ENCODE data around the gene ATG4D.
"Not testable (repeated sequence)": the region's sequence is repeated elsewhere in the genome, so short reads cannot be mapped to it uniquely, and the experiment has no call there.

ATG4D gene

DNA sequence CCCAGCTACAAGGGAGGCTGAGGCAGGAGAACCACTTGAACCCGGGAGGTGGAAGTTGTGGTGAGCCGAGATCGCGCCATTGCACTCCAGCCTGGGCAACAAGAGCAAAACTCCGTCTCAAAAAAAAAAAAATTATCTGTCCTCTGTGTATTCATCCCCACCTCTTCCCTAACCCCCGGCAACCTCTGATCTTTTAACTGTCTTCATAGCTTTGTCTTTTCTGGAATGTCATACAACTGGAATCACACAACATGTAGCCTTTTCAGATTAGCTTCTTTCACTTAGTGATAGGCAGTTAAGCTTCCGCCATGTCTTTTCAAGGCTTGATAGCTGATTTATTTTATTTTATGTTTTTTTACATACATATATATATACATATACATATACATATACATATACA is 18.1 kb upstream of the ATG4D start:
- no peak for ATAC-seq
- no peak for TF ChIP-seq ARNTL (CRISPR knock-in tag; IDR thresholded peaks at IDR 0.05; ENCODE audit: borderline replicate concordance, low read depth)
- no peak for TF ChIP-seq TOX (CRISPR knock-in tag; IDR thresholded peaks at IDR 0.05; ENCODE audit: borderline replicate concordance)
- TF ChIP-seq ISL1 (CRISPR knock-in tag; IDR thresholded peaks at IDR 0.05): no peak
- TF ChIP-seq PATZ1 (CRISPR knock-in tag; IDR thresholded peaks at IDR 0.05; ENCODE audit: borderline replicate concordance): no peak
- TF ChIP-seq ZFP3 (CRISPR knock-in tag; IDR thresholded peaks at IDR 0.05): no peak
- no peak for TF ChIP-seq ZNF70 (CRISPR knock-in tag; IDR thresholded peaks at IDR 0.05)
- TF ChIP-seq ZNF8 (CRISPR knock-in tag; IDR thresholded peaks at IDR 0.05): no peak
- no peak for TF ChIP-seq TCF4 (CRISPR knock-in tag; IDR thresholded peaks at IDR 0.05; ENCODE audit: borderline replicate concordance)
- TF ChIP-seq SNAI2 (CRISPR knock-in tag; IDR thresholded peaks at IDR 0.05): no peak
- no peak for TF ChIP-seq ZNF565 (CRISPR knock-in tag; conservative IDR thresholded peaks at IDR 0.05; ENCODE audit: low read depth)

- not testable (repeated sequence) for ATAC-seq
Observed at GRCh38 chr19:10526887-10527286, 16.8 kb upstream of the ATG4D start.

GRCh38 chr19:10532457-10532856 is 11.2 kb upstream of the ATG4D start:
- no peak for ATAC-seq
- TF ChIP-seq ZFP30 (CRISPR knock-in tag; IDR thresholded peaks at IDR 0.05) (no peak), CSDC2 (CRISPR knock-in tag; IDR thresholded peaks at IDR 0.05) (no peak), OSR1 (CRISPR knock-in tag; IDR thresholded peaks at IDR 0.05) (no peak), ARNTL (CRISPR knock-in tag; IDR thresholded peaks at IDR 0.05; ENCODE audit: borderline replicate concordance, low read depth) (no peak), TSHZ2 (CRISPR knock-in tag; IDR thresholded peaks at IDR 0.05) (no peak)

GRCh38 chr19:10533646-10534386 is 9.9 kb upstream of the ATG4D start:
- TF ChIP-seq TCF4 (CRISPR knock-in tag; IDR thresholded peaks at IDR 0.05; ENCODE audit: borderline replicate concordance) (no peak), ISL1 (CRISPR knock-in tag; IDR thresholded peaks at IDR 0.05) (peak; percentile 36; the same call in 1 of the 2 replicates)
- ATAC-seq: peak; percentile 87

GRCh38 chr19:10535613-10536012 is 8.1 kb upstream of the ATG4D start:
- no peak for ATAC-seq
- TF ChIP-seq TCF4 (CRISPR knock-in tag; IDR thresholded peaks at IDR 0.05; ENCODE audit: borderline replicate concordance) (no peak), GLIS3 (CRISPR knock-in tag; IDR thresholded peaks at IDR 0.05) (no peak), TSHZ2 (CRISPR knock-in tag; IDR thresholded peaks at IDR 0.05) (no peak), ZNF70 (CRISPR knock-in tag; IDR thresholded peaks at IDR 0.05) (no peak), RARB (CRISPR knock-in tag; IDR thresholded peaks at IDR 0.05) (no peak), ZNF565 (CRISPR knock-in tag; conservative IDR thresholded peaks at IDR 0.05; ENCODE audit: low read depth) (no peak), SNAI2 (CRISPR knock-in tag; IDR thresholded peaks at IDR 0.05) (no peak), TOX (CRISPR knock-in tag; IDR thresholded peaks at IDR 0.05; ENCODE audit: borderline replicate concordance) (no peak), BACH2 (CRISPR knock-in tag; IDR thresholded peaks at IDR 0.05; ENCODE audit: borderline replicate concordance) (no peak), ZNF8 (CRISPR knock-in tag; IDR thresholded peaks at IDR 0.05) (no peak)

Data from SK-N-SH treated with all-trans-retinoic acid at 6 μM for 48 hours (cell line).